H1 (cell line): Measurements from ENCODE around the gene NRL. TPM values are rescaled to one million over a fixed set of nuclear protein-coding genes. Genes with fewer than 3 reads are reported as not detected.

Experiments used
- ASH2L ChIP-seq: fragments of 200-600, 300-600 bp; sonication (generic); IDR thresholded peaks from one replicate; pipeline ENCODE4 v1.7.1; 2017; ENCODE audit warnings: low read length
- ATF2 ChIP-seq: IDR thresholded peaks from 2 replicates; pipeline ENCODE4 v1.6.1; 2012; ENCODE audit warnings: low read length, inconsistent platforms
- ATF3 ChIP-seq: IDR thresholded peaks from 2 replicates; pipeline ENCODE4 v1.6.1; 2011; ENCODE audit warnings: low read depth, mild to moderate bottlenecking, low read length; ENCODE audit not compliant: insufficient read depth
- BACH1 ChIP-seq: IDR thresholded peaks from 2 replicates; pipeline ENCODE4 v1.6.1; 2012; ENCODE audit warnings: low read length, improper control_type of control experiment
- BCL11A ChIP-seq, 2 experiments: IDR thresholded peaks; one replicate each; pipeline ENCODE4 v1.6.1; 2011; ENCODE audit warnings: low read depth in 2 of 2, low read length in 2 of 2, mild to moderate bottlenecking in 2 of 2
- CTBP2 ChIP-seq: IDR thresholded peaks from 2 replicates; pipeline ENCODE4 v1.7.0; 2011; ENCODE audit warnings: borderline replicate concordance, mild to moderate bottlenecking, moderate library complexity, mixed read lengths, low read length; ENCODE audit not compliant: insufficient read depth, insufficient read length
- GTF2F1 ChIP-seq: IDR thresholded peaks from 2 replicates; pipeline ENCODE4 v1.6.1; 2012; ENCODE audit warnings: low read depth, low read length, improper control_type of control experiment, borderline replicate concordance
- HDAC6 ChIP-seq: IDR thresholded peaks from one replicate; pipeline ENCODE4 v1.7.1; 2012; ENCODE audit warnings: low read depth, mild to moderate bottlenecking, inconsistent platforms, low read length, moderate library complexity
- JUN ChIP-seq: IDR thresholded peaks from 2 replicates; pipeline ENCODE4 v1.6.1; 2011; ENCODE audit warnings: low read depth, mild to moderate bottlenecking, improper control_type of control experiment, low read length
- MAX ChIP-seq: IDR thresholded peaks from 2 replicates; pipeline ENCODE4 v1.6.1; 2012; ENCODE audit warnings: inconsistent platforms
- NANOG ChIP-seq: IDR thresholded peaks from 2 replicates; pipeline ENCODE4 v1.6.1; 2011; ENCODE audit warnings: low read length, low read depth, mild to moderate bottlenecking, inconsistent platforms; ENCODE audit not compliant: insufficient read depth, poor library complexity, severe bottlenecking
- NRF1 ChIP-seq: IDR thresholded peaks from 2 replicates; pipeline ENCODE4 v1.6.1; 2011; ENCODE audit warnings: mild to moderate bottlenecking, low read depth, low read length, improper control_type of control experiment
- POLR2AphosphoS5 ChIP-seq: IDR thresholded peaks from 2 replicates; pipeline ENCODE4 v1.6.1; 2011; ENCODE audit warnings: low read depth, low read length
- RAD21 ChIP-seq, 2 experiments: IDR thresholded peaks in 1 of 2; conservative IDR thresholded peaks in 1 of 2; 2 replicates each; pipeline ENCODE4 v1.6.1; 2011; ENCODE audit warnings: low read depth in 2 of 2, low read length in 2 of 2, improper control_type of control experiment in 1 of 2, inconsistent platforms in 1 of 2, mild to moderate bottlenecking in 1 of 2, moderate library complexity in 1 of 2
- RNF2 ChIP-seq: fragments of 200-900, 300-1000 bp; sonication (generic); IDR thresholded peaks from 2 replicates; pipeline ENCODE4 v1.7.1; 2016; ENCODE audit warnings: borderline replicate concordance, low read depth, mild to moderate bottlenecking, antibody characterized with exemption, low read length; ENCODE audit not compliant: poor library complexity, severe bottlenecking; ENCODE audit errors: missing control alignments
- SAP30 ChIP-seq: fragments of 300-600 bp; sonication (generic); IDR thresholded peaks from 2 replicates; pipeline ENCODE4 v1.7.1; 2012; ENCODE audit warnings: low read length, moderate library complexity, mild to moderate bottlenecking, inconsistent platforms; ENCODE audit not compliant: insufficient read depth, insufficient replicate concordance
- SIRT6 ChIP-seq: IDR thresholded peaks from one replicate; pipeline ENCODE4 v1.7.1; 2012; ENCODE audit warnings: low read length, inconsistent platforms
- SIX5 ChIP-seq: IDR thresholded peaks from 2 replicates; pipeline ENCODE4 v1.6.1; 2011; ENCODE audit warnings: mild to moderate bottlenecking, low read depth, low read length
- TAF1 ChIP-seq: IDR thresholded peaks from 2 replicates; pipeline ENCODE4 v1.6.1; 2011; ENCODE audit warnings: mild to moderate bottlenecking, low read depth, low read length
- TEAD4 ChIP-seq: IDR thresholded peaks from 2 replicates; pipeline ENCODE4 v1.6.1; 2012; ENCODE audit warnings: low read depth, low read length, inconsistent platforms, mixed read lengths
- YY1 ChIP-seq: IDR thresholded peaks from 2 replicates; pipeline ENCODE4 v1.6.1; 2011; ENCODE audit warnings: low read depth, mild to moderate bottlenecking, low read length
- polyA plus RNA-seq, 7 experiments: library from polyadenylated mRNA; depleted of rRNA in 3 of 7; stranded (reverse) in 5 of 7; unstranded in 2 of 7; fragments of >200 nt in 5 of 7; fragments of 200-250 nt in 2 of 7; gene quantifications; 1 replicate in 5 of 7; 2 replicates in 1 of 7; 4 replicates in 1 of 7; pipeline versions ENCODE4 v1.2.1 to v1.2.3, GENCODE V29; 2011 to 2013; ENCODE audit warnings: missing spikeins in 2 of 7, mixed read lengths in 2 of 7
- total RNA-seq: library from RNA; stranded (reverse); fragmentation: NEBNext Ultra II Directional; extraction: Animal tissue kit (Norgen Biotek cat#: 25700); gene quantifications from 2 replicates; pipeline ENCODE4 v1.2.1, GENCODE V29; 2021

Gene NRL
- total and polyA plus RNA-seq, 2 of the 8 experiments (the other 6 are each of a cell fraction or from before 2014, with no cell fraction given): 1.1 to 2.2 TPM

- TF ChIP-seq RNF2 (no peak), CTBP2 (no peak), JUN (no peak), ATF2 (no peak), SIX5 (no peak), NRF1 (no peak), HDAC6 (no peak), SIRT6 (no peak), BACH1 (no peak), TEAD4 (no peak), YY1 (no peak), MAX (0 out of 2 replicates have a peak, but pooled peaks have one; percentile 33), TAF1 (no peak; the same call in 1 of the 2 replicates), BCL11A (IDR thresholded peaks at IDR 0.05; ENCODE audit: low read depth in 2 of 2, low read length in 2 of 2) (no peak), POLR2AphosphoS5 (no peak), NANOG (no peak), SAP30 (peak; percentile 92), ASH2L (peak; percentile 89), GTF2F1 (no peak), ATF3 (no peak), RAD21 (IDR thresholded peaks at IDR 0.05 in 1 of 2, conservative IDR thresholded peaks at IDR 0.05 in 1 of 2; ENCODE audit: low read depth in 2 of 2, low read length in 2 of 2) (no peak)
Observed at GRCh38 chr14:24113801-24114531, 783 bp downstream of the NRL start (continued).
